Left lung (tissue), 10 donors: ENCODE results near the gene KCTD11. TPM values are rescaled to one million over a fixed set of nuclear protein-coding genes. Genes with fewer than 3 reads are reported as not detected.

Experiments used
- ATAC-seq: fragments of 200-7000 bp; cut with Tn5 transposase; one replicate; pipeline ENCODE4 v1.9.1; 2020; ENCODE audit warnings: moderate library complexity
- DNase-seq, 4 donors: peaks; one replicate each; pipeline ENCODE4 v3.0.0-alpha.2; 2013 to 2020
- H3K27ac ChIP-seq, 2 donors: fragments of 200-600 bp; sonication (generic) in 1 of 2; one replicate each; pipeline versions ENCODE4 v1.5.0 to v1.8.0; 2020 to 2021
- H3K27me3 ChIP-seq, 2 donors: fragments of 200-600 bp; sonication (generic) in 1 of 2; one replicate each; pipeline versions ENCODE4 v1.5.0 to v1.8.0; 2020 to 2021
- H3K36me3 ChIP-seq, 2 donors: fragments of 200-600 bp; sonication (generic) in 1 of 2; one replicate each; pipeline versions ENCODE4 v1.5.0 to v1.8.0; 2020 to 2021
- H3K4me1 ChIP-seq, 2 donors: fragments of 200-600 bp; one replicate each; pipeline ENCODE4 v1.8.0; 2021
- H3K4me3 ChIP-seq, 2 donors: fragments of 200-600 bp; sonication (generic) in 1 of 2; one replicate each; pipeline versions ENCODE4 v1.5.0 to v1.8.0; 2020 to 2021; ENCODE audit warnings: mild to moderate bottlenecking in 1 of 2
- H3K9me3 ChIP-seq, 2 donors: fragments of 200-600 bp; sonication (generic) in 1 of 2; one replicate each; pipeline versions ENCODE4 v1.5.0 to v1.8.0; 2020 to 2021
- intact Hi-C, 2 donors: fragments of 100-400 bp; cut with DNase I; formaldehyde crosslinking; loops; one replicate each; pipeline versions ENCODE4 v1.11.2 to v1.14.2; 2022
- polyA plus RNA-seq, 6 donors: library from polyadenylated mRNA; unstranded; fragments of 120-200 nt; gene quantifications; one replicate each; pipeline ENCODE4 v1.2.1, GENCODE V29; 2013; ENCODE audit not compliant: insufficient read length in 6 of 6
- total RNA-seq, 2 donors: library from RNA; stranded (reverse); fragmentation: NEBNext Ultra II Directional; extraction: Animal tissue kit (Norgen Biotek cat#: 25700); gene quantifications; one replicate each; pipeline ENCODE4 v1.2.1, GENCODE V29; 2021
- TF ChIP-seq, protein P1 (sequence below), 2 donors: fragments of 200-600 bp; sonication (generic) in 1 of 2; IDR thresholded peaks; one replicate each; pipeline versions ENCODE4 v1.5.0 to v1.8.0; 2021; ENCODE audit warnings: antibody characterized with exemption in 2 of 2
- donor health status: DM: no; HTN: yes; CAD: no.
- donor health status: DM: no; HTN: no; CAD: no.

KCTD11 gene
- total and polyA plus RNA-seq, 8 donors = 8.3 to 13.1 (median 10.3) TPM

DNA sequence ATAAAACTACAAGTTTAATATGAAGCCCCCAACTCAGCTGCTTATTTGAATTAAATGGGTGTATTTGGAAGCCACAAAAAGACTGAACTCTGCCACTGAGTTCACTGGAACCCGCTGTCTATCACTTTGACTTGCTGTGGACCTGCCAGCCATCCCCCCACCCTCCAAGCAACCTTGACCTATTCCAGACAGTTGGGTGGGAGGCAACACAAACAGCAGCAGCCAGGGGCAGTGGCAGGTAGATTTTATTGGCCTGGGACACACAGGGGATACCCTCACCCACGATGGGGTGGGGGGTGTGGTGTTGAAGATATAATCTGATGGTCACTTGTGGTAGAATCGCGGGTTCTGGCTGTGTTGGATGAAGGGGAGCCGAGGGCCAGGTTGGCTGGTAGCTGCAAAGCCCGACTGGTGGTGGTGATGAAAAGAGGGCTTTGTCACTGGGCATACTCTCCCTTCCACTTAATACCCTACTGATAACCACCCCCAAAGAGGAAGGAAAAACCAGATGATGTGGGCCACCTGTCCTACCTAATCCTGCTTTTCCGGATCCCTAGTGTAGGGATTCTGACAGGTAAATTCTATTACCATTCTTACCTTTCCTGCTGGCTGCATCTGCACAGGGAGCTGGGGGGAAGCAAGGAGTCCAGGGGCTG lies 39.4 kb upstream of the KCTD11 start:
- peak in 1 of 4 donors; percentile 17 for DNase-seq
- Histone ChIP-seq H3K4me3 (no peak overlapping the region), H3K27me3 (no peaks in the 10 kb centered on the region), H3K4me1 (peaks cover 32 to 65% of the 10 kb centered on the region in 2 donors), H3K9me3 (no peaks in the 10 kb centered on the region), H3K36me3 (peaks cover 7 to 66% of the 10 kb centered on the region in 2 donors), H3K27ac (no peak overlapping the region)
- TF ChIP-seq, protein P1, sequence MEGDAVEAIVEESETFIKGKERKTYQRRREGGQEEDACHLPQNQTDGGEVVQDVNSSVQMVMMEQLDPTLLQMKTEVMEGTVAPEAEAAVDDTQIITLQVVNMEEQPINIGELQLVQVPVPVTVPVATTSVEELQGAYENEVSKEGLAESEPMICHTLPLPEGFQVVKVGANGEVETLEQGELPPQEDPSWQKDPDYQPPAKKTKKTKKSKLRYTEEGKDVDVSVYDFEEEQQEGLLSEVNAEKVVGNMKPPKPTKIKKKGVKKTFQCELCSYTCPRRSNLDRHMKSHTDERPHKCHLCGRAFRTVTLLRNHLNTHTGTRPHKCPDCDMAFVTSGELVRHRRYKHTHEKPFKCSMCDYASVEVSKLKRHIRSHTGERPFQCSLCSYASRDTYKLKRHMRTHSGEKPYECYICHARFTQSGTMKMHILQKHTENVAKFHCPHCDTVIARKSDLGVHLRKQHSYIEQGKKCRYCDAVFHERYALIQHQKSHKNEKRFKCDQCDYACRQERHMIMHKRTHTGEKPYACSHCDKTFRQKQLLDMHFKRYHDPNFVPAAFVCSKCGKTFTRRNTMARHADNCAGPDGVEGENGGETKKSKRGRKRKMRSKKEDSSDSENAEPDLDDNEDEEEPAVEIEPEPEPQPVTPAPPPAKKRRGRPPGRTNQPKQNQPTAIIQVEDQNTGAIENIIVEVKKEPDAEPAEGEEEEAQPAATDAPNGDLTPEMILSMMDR (IDR thresholded peaks at IDR 0.05) = no peak
- no peak for ATAC-seq
- intact Hi-C loops = no loop called here

DNA sequence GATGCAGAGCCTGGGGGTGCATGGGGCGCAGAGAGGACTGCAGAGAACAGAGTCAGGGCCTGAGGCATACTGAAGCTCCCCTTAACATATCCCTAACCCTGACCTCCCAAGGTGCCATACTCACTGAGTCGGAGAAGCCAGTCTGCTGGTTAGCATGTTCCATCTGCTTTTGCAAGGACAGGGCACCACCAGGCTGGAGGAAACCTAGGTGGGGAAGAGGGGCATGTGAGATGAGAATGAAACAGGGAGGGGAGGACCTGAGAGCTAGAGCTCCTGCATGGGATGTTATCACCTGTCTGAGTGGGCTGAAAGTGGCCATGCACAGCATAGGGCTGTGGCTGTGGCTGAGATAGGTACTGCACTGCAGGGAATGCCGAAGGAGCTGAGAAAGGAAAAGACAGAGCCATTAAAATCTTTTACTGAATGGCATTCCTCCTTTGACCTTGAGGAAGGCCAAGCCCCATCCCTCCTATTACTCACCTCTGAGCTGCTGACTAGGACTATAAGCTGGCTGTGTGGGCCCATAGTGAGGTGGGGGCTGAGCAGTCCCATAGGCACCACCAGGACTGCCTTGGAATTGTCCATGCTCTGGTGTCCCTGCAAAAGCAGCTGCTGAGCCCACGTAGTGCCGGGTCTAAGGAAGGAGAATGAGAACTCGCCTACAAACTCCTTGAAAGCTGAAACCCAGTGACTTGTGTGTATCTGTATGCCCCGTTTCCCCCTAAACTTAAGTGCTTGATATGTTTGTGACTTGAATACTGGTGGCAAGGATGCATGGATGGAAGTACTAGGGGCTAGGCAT lies 38.7 kb upstream of the KCTD11 start:
- intact Hi-C loops = no loop called here
- Histone ChIP-seq H3K36me3 (peaks cover 7 to 73% of the 10 kb centered on the region in 2 donors), H3K9me3 (no peaks in the 10 kb centered on the region), H3K27me3 (no peaks in the 10 kb centered on the region), H3K4me3 (peak overlapping the region in 1 of 2 donors; percentile 79), H3K4me1 (peaks cover 32 to 65% of the 10 kb centered on the region in 2 donors), H3K27ac (no peak overlapping the region)
- TF ChIP-seq, protein P1 (IDR thresholded peaks at IDR 0.05) = peak in 1 of 2 donors; percentile 23
- ATAC-seq = no peak
- DNase-seq = no peak

DNA sequence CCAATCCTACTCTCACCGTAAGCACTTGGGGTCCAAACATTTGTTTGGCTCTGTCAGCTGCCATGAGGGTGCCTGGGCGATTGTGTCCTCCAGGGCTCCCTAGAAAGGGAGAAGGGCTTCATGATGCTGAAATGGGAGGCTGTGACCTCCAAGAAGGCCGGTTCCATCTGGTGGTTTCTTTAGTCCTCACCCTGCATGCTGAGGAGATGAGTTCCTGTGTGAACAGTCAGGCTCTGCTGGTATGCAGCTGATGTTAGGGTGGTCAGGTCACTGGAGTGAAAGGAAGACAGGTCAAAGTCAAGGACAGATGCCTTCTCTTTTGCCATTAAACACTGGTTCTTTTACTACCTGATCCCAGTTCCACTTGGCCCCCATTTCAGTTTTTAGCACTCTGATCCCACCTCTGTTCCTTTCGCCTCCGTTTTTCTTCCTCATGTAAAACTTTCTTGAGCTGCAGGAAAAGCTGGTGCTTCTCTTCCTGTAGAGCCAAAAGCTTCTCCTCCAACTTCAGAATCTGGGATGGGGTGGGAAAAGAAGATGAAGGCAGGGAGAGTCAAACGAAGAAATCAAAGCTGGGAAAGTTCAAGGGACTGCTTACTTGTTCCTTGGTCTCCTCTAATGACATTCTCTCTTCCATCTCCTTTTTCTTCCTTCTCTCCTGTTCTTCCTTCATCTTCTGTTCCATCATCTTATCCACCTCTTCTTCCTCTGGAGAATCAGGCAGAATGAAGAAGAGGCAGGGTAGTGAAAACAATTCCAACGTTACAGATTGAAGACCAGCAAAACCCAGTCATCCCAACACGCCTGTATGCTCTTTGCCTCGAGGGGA lies 37.9 kb upstream of the KCTD11 start:
- intact Hi-C loops = no loop called here
- Histone ChIP-seq H3K27ac (peak overlapping the region; percentile 92 to 96), H3K4me3 (peak overlapping the region; percentile 79 to 86), H3K27me3 (no peaks in the 10 kb centered on the region), H3K36me3 (peaks cover 7 to 81% of the 10 kb centered on the region in 2 donors), H3K4me1 (peaks cover 28 to 61% of the 10 kb centered on the region in 2 donors), H3K9me3 (no peaks in the 10 kb centered on the region)
- DNase-seq (no peak), ATAC-seq (no peak)
- TF ChIP-seq, protein P1 (IDR thresholded peaks at IDR 0.05) = no peak

DNA sequence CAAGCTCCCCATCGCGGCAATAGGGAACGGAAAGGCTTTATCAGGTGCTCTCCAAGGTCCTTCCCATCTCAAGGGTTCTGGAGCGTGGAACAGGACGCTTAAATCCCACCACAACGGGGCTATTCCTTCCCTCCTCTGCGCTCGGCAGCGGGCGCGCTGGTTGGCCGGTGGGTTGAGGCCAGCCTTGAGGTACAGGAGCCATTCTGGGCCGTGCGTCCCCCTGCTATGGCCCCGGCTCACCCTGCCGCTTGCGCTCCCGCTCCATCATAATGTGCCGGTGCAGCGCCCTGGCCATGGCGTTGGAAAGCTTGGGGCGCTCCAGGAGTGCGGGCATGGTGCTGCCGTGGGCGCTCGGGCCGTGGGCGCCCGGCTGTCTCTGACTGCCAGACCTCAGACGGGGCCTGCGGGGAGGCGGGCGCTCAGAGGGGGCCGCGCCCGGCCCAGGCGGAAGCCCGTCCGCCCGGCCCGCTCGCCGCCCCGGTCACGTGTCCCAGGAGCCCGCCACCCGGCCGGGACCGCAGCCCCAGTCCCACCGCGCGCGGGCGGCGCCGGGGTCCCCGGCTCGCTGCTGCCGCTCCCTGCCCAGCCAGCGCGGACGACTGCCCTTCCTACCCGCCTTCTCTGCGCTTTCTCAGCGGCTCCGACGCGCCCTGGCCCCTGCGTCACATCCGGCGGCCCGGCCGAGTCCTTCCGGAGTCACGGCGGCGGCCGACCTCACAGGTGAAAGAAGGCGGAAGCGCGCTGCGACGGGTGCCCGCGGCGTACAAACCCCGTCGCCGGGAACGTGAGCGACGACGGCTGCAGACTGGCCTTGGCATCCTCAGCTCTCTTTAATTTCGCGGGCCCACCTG lies 37.0 kb upstream of the KCTD11 start, which contains the start of gene GPS2:
GPS2 (minus strand) TSS at position 642 of the 851 bp plus-strand sequence; CDS start at position 334, 308 bp downstream.
- DNase-seq (peak; percentile 78 to 98 (median 92)), ATAC-seq (peak; percentile 94)
- TF ChIP-seq, protein P1 (IDR thresholded peaks at IDR 0.05) = no peak
- Histone ChIP-seq H3K9me3 (no peaks in the 10 kb centered on the region), H3K27me3 (no peaks in the 10 kb centered on the region), H3K4me3 (peak within 1 kb of the TSS; percentile 79 to 86), H3K36me3 (peaks cover 4 to 80% of the 10 kb centered on the region in 2 donors), H3K27ac (peak within 1 kb of the TSS; percentile 92 to 96), H3K4me1 (peaks cover 20 to 52% of the 10 kb centered on the region in 2 donors)
- intact Hi-C loops = no loop called here
